GM12864 (cell line): ENCODE data around the gene ADGRE2.

ENCODE experiments used
- DNase-seq: peaks from one replicate; pipeline ENCODE4 v3.0.0-alpha.2; 2011; ENCODE audit warnings: low read depth
- H3K4me3 ChIP-seq: 2 replicates; pipeline ENCODE4 v1.5.1; 2011; ENCODE audit warnings: mild to moderate bottlenecking, low read depth, low read length, control low read depth
- CTCF ChIP-seq: IDR thresholded peaks from 2 replicates; pipeline ENCODE4 v1.5.1; 2011; ENCODE audit warnings: low read depth, mild to moderate bottlenecking, moderate library complexity, low read length, control low read depth, inconsistent platforms; ENCODE audit errors: missing control alignments

The ADGRE2 gene

GRCh38 chr19:14735915-14736314 is 42.4 kb downstream of the ADGRE2 start:
- no peak for TF ChIP-seq CTCF

GRCh38 chr19:14733574-14733973 is 44.8 kb downstream of the ADGRE2 start:
- no peak overlapping the region for H3K4me3 ChIP-seq
- TF ChIP-seq CTCF: no peak
- no peak for DNase-seq

More at GRCh38 chr19:14735915-14736314, 42.4 kb downstream of the ADGRE2 start:
- DNase-seq: no peak
- H3K4me3 ChIP-seq: no peak overlapping the region

GRCh38 chr19:14732510-14732909 is 45.9 kb downstream of the ADGRE2 start:
- TF ChIP-seq CTCF: no peak
- no peak overlapping the region for H3K4me3 ChIP-seq
- DNase-seq: no peak

- DNase-seq: no peak
- H3K4me3 ChIP-seq: no peak overlapping the region
- TF ChIP-seq CTCF: no peak
Observed at GRCh38 chr19:14731200-14731599, 47.2 kb downstream of the ADGRE2 start.

- DNase-seq: no peak
- no peak for TF ChIP-seq CTCF
- H3K4me3 ChIP-seq: no peak overlapping the region
Observed at GRCh38 chr19:14728595-14728994, 49.8 kb downstream of the ADGRE2 start.

- no peak for DNase-seq
- no peak overlapping the region for H3K4me3 ChIP-seq
- TF ChIP-seq CTCF: no peak
Observed at GRCh38 chr19:14722127-14722526, 56.2 kb downstream of the ADGRE2 start.

GRCh38 chr19:14719162-14719561 is 59.2 kb downstream of the ADGRE2 start:
- no peak overlapping the region for H3K4me3 ChIP-seq
- TF ChIP-seq CTCF: no peak
- DNase-seq: no peak
